Adrenal gland (tissue), 12 donors: ENCODE results near the gene ZNF331. TPM values are rescaled to one million over a fixed set of nuclear protein-coding genes. Genes with fewer than 3 reads are reported as not detected.

ENCODE experiments used
- DNase-seq, 7 donors: peaks; one replicate each; pipeline ENCODE4 v3.0.0-alpha.2; 2019 to 2020
- H3K27ac ChIP-seq, 5 donors: fragments of 200-600 bp; sonication (generic) in 4 of 5; 1 replicate in 3 of 5; 2 replicates in 2 of 5; pipeline versions ENCODE4 v1.5.1 to v1.8.0; 2016 to 2020; ENCODE audit warnings: mild to moderate bottlenecking in 1 of 5
- H3K27me3 ChIP-seq: fragments of 200-600 bp; 2 replicates; pipeline ENCODE4 v1.8.0; 2021
- H3K36me3 ChIP-seq, 2 donors: fragments of 200-600 bp; replicated peaks in 1 of 2; 1 replicate in 1 of 2; 2 replicates in 1 of 2; pipeline versions ENCODE4 v1.5.1 to v1.8.0; 2018 to 2022
- H3K4me1 ChIP-seq, 2 donors: fragments of 200-600 bp; replicated peaks in 1 of 2; 1 replicate in 1 of 2; 2 replicates in 1 of 2; pipeline versions ENCODE4 v1.5.1 to v1.8.0; 2018 to 2021
- H3K4me3 ChIP-seq, 4 donors: fragments of 200-600 bp; sonication (generic) in 3 of 4; one replicate each; pipeline ENCODE4 v1.5.1; 2016 to 2018
- H3K9me3 ChIP-seq, 3 donors: fragments of 200-600 bp; sonication (generic) in 1 of 3; replicated peaks in 1 of 3; 1 replicate in 2 of 3; 2 replicates in 1 of 3; pipeline versions ENCODE4 v1.5.1 to v1.8.0; 2016 to 2021
- POLR2A ChIP-seq, 2 donors: fragments of 450-650 bp; IDR thresholded peaks; one replicate each; pipeline ENCODE4 v1.6.1; 2017; ENCODE audit warnings: antibody characterized with exemption in 2 of 2, mild to moderate bottlenecking in 2 of 2, moderate library complexity in 1 of 2
- WGBS, 4 donors: extraction: QIAGEN DNeasy Blood & Tissue Kit in 2 of 4; methylation state at CpG; one replicate each; pipeline versions ENCODE4 v1.1.5 to v1.1.7; 2013 to 2017; 5-methylcytosine and 5-hydroxymethylcytosine counted together
- intact Hi-C, 2 donors: fragments of 100-400 bp; cut with DNase I; formaldehyde crosslinking; loops; one replicate each; pipeline versions ENCODE4 v1.14.1 to v1.15.0; 2022 to 2023
- polyA plus RNA-seq, 3 donors: library from polyadenylated mRNA; stranded (reverse); fragments of 200-250 nt in 2 of 3; fragments of 350-450 nt in 1 of 3; fragmentation: Illumina TruSeq in 1 of 3; extraction: RNeasy Lipid Tissue Mini Kit (QIAGEN cat#74804) in 1 of 3; gene quantifications; one replicate each; pipeline ENCODE4 v1.2.3, GENCODE V29; 2013 to 2014
- total RNA-seq, 9 donors: library from RNA; depleted of rRNA in 4 of 9; stranded (reverse); fragments of >200 nt in 4 of 9; fragments of 120-200 nt in 1 of 9; fragmentation: NEBNext Ultra II Directional in 1 of 9; extraction: Animal tissue kit (Norgen Biotek cat#: 25700) in 1 of 9; gene quantifications; one replicate each; pipeline versions ENCODE4 v1.1.0 to v1.2.4, GENCODE V29; 2013 to 2023
- TF ChIP-seq, protein P1 (sequence below), 6 experiments: fragments of 450-650 bp in 4 of 6; fragments of 200-600 bp in 2 of 6; sonication (generic) in 1 of 6; IDR thresholded peaks; 1 replicate in 5 of 6; 2 replicates in 1 of 6; pipeline versions ENCODE4 v1.5.1 to v1.8.0; 2016 to 2021; ENCODE audit warnings: antibody characterized with exemption in 6 of 6, mild to moderate bottlenecking in 2 of 6, moderate library complexity in 1 of 6
- donor health status: healthy with polysubstance abuse.
- donor health status: Bipolar disorder and iron deficiency.
- donor health status: DM: yes; HTN: yes; CAD: no.
- donor health status: DM: no; HTN: no; CAD: no.
- donor health status: DM: no; HTN: no; CAD: no.
- donor health status: DM: yes; HTN: yes; CAD: no.

Gene ZNF331
- total and polyA plus RNA-seq, 12 donors = 12.4 to 127 (median 25.0) TPM

- TF ChIP-seq, protein P1, sequence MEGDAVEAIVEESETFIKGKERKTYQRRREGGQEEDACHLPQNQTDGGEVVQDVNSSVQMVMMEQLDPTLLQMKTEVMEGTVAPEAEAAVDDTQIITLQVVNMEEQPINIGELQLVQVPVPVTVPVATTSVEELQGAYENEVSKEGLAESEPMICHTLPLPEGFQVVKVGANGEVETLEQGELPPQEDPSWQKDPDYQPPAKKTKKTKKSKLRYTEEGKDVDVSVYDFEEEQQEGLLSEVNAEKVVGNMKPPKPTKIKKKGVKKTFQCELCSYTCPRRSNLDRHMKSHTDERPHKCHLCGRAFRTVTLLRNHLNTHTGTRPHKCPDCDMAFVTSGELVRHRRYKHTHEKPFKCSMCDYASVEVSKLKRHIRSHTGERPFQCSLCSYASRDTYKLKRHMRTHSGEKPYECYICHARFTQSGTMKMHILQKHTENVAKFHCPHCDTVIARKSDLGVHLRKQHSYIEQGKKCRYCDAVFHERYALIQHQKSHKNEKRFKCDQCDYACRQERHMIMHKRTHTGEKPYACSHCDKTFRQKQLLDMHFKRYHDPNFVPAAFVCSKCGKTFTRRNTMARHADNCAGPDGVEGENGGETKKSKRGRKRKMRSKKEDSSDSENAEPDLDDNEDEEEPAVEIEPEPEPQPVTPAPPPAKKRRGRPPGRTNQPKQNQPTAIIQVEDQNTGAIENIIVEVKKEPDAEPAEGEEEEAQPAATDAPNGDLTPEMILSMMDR (IDR thresholded peaks at IDR 0.05) = no peak
- no peak for DNase-seq
- Histone ChIP-seq H3K36me3 (peaks cover 0 to 10% of the 10 kb centered on the region in 2 donors), H3K4me1 (no peaks in the 10 kb centered on the region), H3K4me3 (peak overlapping the region in 2 of 4 donors; percentile 23 to 74), H3K9me3 (no peaks in the 10 kb centered on the region), H3K27ac (peak overlapping the region in 3 of 5 donors; percentile 80 to 98 (median 89)), H3K27me3 (no peaks in the 10 kb centered on the region)
- intact Hi-C loops = no loop called here
- 53 to 64% (median 57%) methylated on average over 6 to 11 of the region's 11 CpGs for WGBS, 4 donors
Observed at GRCh38 chr19:53537121-53537520, 824 bp upstream of the ZNF331 start.

- H3K9me3 ChIP-seq = no peaks in the 10 kb centered on the region
- peak overlapping the region in 3 of 4 donors; percentile 23 to 74 (median 56) for H3K4me3 ChIP-seq
- peak in 3 of 7 donors; percentile 34 to 62 (median 39) for DNase-seq
- peaks cover 0 to 15% of the 10 kb centered on the region in 2 donors for H3K36me3 ChIP-seq
- H3K4me1 ChIP-seq = no peaks in the 10 kb centered on the region
- intact Hi-C loops = no loop called here
- H3K27me3 ChIP-seq = no peaks in the 10 kb centered on the region
- 50 to 66% (median 57%) methylated on average over 19 to 36 of the region's 36 CpGs for WGBS, 4 donors
- peak overlapping the region in 4 of 5 donors; percentile 62 to 98 (median 84) for H3K27ac ChIP-seq
- TF ChIP-seq, protein P1 (IDR thresholded peaks at IDR 0.05) = no peak
- peak in 1 of 2 donors; percentile 1 for TF ChIP-seq POLR2A (IDR thresholded peaks at IDR 0.05)
Observed at GRCh38 chr19:53538378-53539109, 599 bp downstream of the ZNF331 start.

DNA sequence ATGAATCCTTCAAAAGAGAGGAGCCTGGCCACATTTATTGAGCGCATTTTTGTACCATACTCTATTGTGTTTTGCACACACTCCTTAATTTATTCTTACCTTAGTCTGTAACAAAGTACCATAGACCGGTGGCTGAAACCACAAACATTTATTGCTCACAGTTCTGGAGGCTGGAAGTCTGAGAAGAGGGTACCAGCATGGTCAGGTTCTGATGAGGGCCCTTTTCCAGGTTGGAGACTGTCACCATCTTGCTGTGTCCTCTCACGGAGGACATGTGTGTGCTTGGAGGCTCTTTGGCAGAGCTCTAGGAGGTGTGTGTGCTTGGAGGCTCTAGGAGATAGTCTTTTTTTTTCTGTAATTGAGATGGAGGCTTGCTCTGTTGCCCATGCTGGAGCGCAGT lies 2.1 kb downstream of the ZNF331 start:
- TF ChIP-seq, protein P1 (IDR thresholded peaks at IDR 0.05) = no peak
- TF ChIP-seq POLR2A (IDR thresholded peaks at IDR 0.05) = no peak

DNA sequence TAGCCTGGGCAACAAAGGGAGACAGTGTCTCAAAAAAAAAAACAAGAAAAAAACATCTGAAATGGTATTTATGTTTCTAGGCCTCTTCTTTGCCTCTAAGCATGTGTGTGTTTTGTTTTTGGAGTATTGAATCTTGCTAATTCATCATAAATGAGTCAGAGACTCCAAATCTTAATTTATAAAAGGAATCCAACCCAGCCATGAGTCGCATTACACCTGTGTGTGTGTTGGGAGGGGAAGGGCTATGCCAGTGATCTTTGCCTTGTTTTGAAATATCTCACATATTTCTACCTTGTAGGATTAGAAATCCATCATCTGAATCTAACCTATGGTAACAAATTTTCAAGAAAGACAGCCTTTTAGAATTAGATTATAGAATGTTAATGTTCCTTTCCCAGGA lies 4.0 kb downstream of the ZNF331 start:
- 76 to 96% (median 82%) methylated on average over 1 of the region's 1 CpG for WGBS, 4 donors
- no peak for TF ChIP-seq POLR2A (IDR thresholded peaks at IDR 0.05)
- TF ChIP-seq, protein P1 (IDR thresholded peaks at IDR 0.05) = no peak

More for the DNA sequence above, 2.1 kb downstream of the ZNF331 start:
- Histone ChIP-seq H3K4me3 (no peak overlapping the region), H3K9me3 (no peaks in the 10 kb centered on the region), H3K36me3 (peaks cover 0 to 18% of the 10 kb centered on the region in 2 donors), H3K27me3 (no peaks in the 10 kb centered on the region), H3K27ac (peak overlapping the region in 1 of 5 donors; percentile 89), H3K4me1 (no peaks in the 10 kb centered on the region)
- DNase-seq = no peak
- WGBS, 4 donors = 71 to 98% (median 91%) methylated on average over 4 of the region's 4 CpGs
- intact Hi-C loops = no loop called here

More for the DNA sequence above, 4.0 kb downstream of the ZNF331 start:
- Histone ChIP-seq H3K36me3 (peaks cover 0 to 18% of the 10 kb centered on the region in 2 donors), H3K4me3 (no peak overlapping the region), H3K27me3 (no peaks in the 10 kb centered on the region), H3K27ac (no peak overlapping the region), H3K9me3 (no peaks in the 10 kb centered on the region), H3K4me1 (peaks cover 0 to 3% of the 10 kb centered on the region in 2 donors)
- DNase-seq = no peak
- intact Hi-C loops = no loop called here
